A549 treated with RU486 at 1 μM for 4 hours (cell line): ENCODE results near the gene RECQL. TPM values are rescaled to one million over a fixed set of nuclear protein-coding genes. Genes with fewer than 3 reads are reported as not detected.

Experiments used
- total RNA-seq: library from RNA; stranded (reverse); fragments of 200-300 nt; extraction: Qiagen RNA extraction; gene quantifications from 5 replicates; pipeline ENCODE4 v1.2.3, GENCODE V29; 2022; ENCODE audit warnings: low read depth

The RECQL gene
- 32.4 to 77.1 TPM (median 61.4 TPM) in 5 replicates for total RNA-seq

GRCh38 chr12:21501258-21502163 lies at the start of gene RECQL, which contains the start of gene GOLT1B:
TSS of gene RECQL (minus strand) at chr12:21501635. CDS start at chr12:21499570, 2,065 bp downstream.
TSS of gene GOLT1B (plus strand) at chr12:21501789. CDS start at chr12:21501924, 135 bp downstream.

GRCh38 chr12:21526053-21526452 lies 24.6 kb upstream of the RECQL start, which contains the start of gene SPX:
TSS of gene SPX (plus strand) at chr12:21526296. CDS start at chr12:21526473, 177 bp downstream.

Other genes starting within 250 kb of the RECQL start
- gene SLCO1A2, start 166.7 kb downstream of the RECQL start, total RNA-seq, result 0.02 TPM in 1 of 5 replicates, not detected in the others
- gene IAPP, start 128.7 kb downstream of the RECQL start, total RNA-seq, result not detected in 5 replicates
- 3.9 to 7.9 TPM (median 7.2 TPM) in 5 replicates for gene PYROXD1, start 64.0 kb downstream of the RECQL start, total RNA-seq
- gene GOLT1B, start 154 bp upstream of the RECQL start, total RNA-seq, result 72.1 to 103 TPM (median 92.4 TPM) in 5 replicates
- 1.9 to 2.3 TPM (median 2.1 TPM) in 5 replicates for gene SPX, start 24.7 kb upstream of the RECQL start, total RNA-seq
- not detected in 5 replicates for gene GYS2, start 103.2 kb upstream of the RECQL start, total RNA-seq
- gene LDHB, start 156.2 kb upstream of the RECQL start, total RNA-seq, result 1,454 to 1,706 TPM (median 1,511 TPM) in 5 replicates